GM19023 (cell line): ENCODE results near the gene PBX3.

ENCODE experiments used
- ATAC-seq: cut with Tn5 transposase; IDR thresholded peaks from one replicate; pipeline ENCODE4 v1.9.1; 2021; ENCODE audit warnings: mild to moderate bottlenecking, moderate library complexity; ENCODE audit not compliant: unreplicated experiment

The PBX3 gene

GRCh38 chr9:125897481-125897880, 150.3 kb downstream of the PBX3 start:
- no peak for ATAC-seq

- ATAC-seq, result no peak
Observed at GRCh38 chr9:125902214-125902613, 155.0 kb downstream of the PBX3 start.

- ATAC-seq, result no peak
Observed at GRCh38 chr9:125902831-125903512, 155.8 kb downstream of the PBX3 start.

- no peak for ATAC-seq
Observed at GRCh38 chr9:125904155-125904851, 157.1 kb downstream of the PBX3 start.

GRCh38 chr9:125906144-125906543, 159.0 kb downstream of the PBX3 start:
- ATAC-seq, result no peak

GRCh38 chr9:125906893-125907292, 159.7 kb downstream of the PBX3 start:
- no peak for ATAC-seq

GRCh38 chr9:125908136-125908535, 161.0 kb downstream of the PBX3 start:
- ATAC-seq, result no peak

GRCh38 chr9:125908966-125909365, 161.8 kb downstream of the PBX3 start:
- no peak for ATAC-seq

- ATAC-seq, result no peak
Observed at GRCh38 chr9:125909459-125909858, 162.3 kb downstream of the PBX3 start.

GRCh38 chr9:125910286-125910685, 163.1 kb downstream of the PBX3 start:
- ATAC-seq, result no peak

GRCh38 chr9:125911861-125912644, 164.9 kb downstream of the PBX3 start:
- ATAC-seq, result no peak

- no peak for ATAC-seq
Observed at GRCh38 chr9:125912667-125913066, 165.5 kb downstream of the PBX3 start.

- no peak for ATAC-seq
Observed at GRCh38 chr9:125913551-125913950, 166.4 kb downstream of the PBX3 start.

- no peak for ATAC-seq
Observed at GRCh38 chr9:125914411-125914810, 167.2 kb downstream of the PBX3 start.

GRCh38 chr9:125915606-125916005, 168.4 kb downstream of the PBX3 start:
- no peak for ATAC-seq

GRCh38 chr9:125919565-125919964, 172.4 kb downstream of the PBX3 start:
- no peak for ATAC-seq

- no peak for ATAC-seq
Observed at GRCh38 chr9:125920402-125920801, 173.2 kb downstream of the PBX3 start.

GRCh38 chr9:125922854-125923253, 175.7 kb downstream of the PBX3 start:
- no peak for ATAC-seq

- no peak for ATAC-seq
Observed at GRCh38 chr9:125924351-125924750, 177.2 kb downstream of the PBX3 start.

- no peak for ATAC-seq
Observed at GRCh38 chr9:125926936-125927335, 179.8 kb downstream of the PBX3 start.

- no peak for ATAC-seq
Observed at GRCh38 chr9:125929846-125930245, 182.7 kb downstream of the PBX3 start.

- ATAC-seq, result no peak
Observed at GRCh38 chr9:125931211-125931610, 184.0 kb downstream of the PBX3 start.
